ENCODE data around the gene DRD1.

- TF ChIP-seq CTCF (IDR thresholded peaks at IDR 0.05; ENCODE audit: insufficient read depth, low read length, poor library complexity, severe bottlenecking) (no peak), EZH2phosphoT487 (conservative IDR thresholded peaks at IDR 0.05; ENCODE audit: low read length) (no peak)
These were observed 25.9 kb upstream of the DRD1 start for GRCh38 chr5:175469916-175470315.
